PFSK-1 (cell line): Measurements from ENCODE around the gene CRB1.

ENCODE experiments used
- POLR2AphosphoS5 ChIP-seq: IDR thresholded peaks from 2 replicates; pipeline ENCODE4 v1.6.1; 2012; ENCODE audit warnings: low read depth, mild to moderate bottlenecking, control low read depth, low read length, moderate library complexity
- TF ChIP-seq, protein P1 (sequence below), 2 experiments: IDR thresholded peaks; 2 replicates each; pipeline versions ENCODE4 v1.6.1 to v1.8.0; 2011 to 2012; ENCODE audit warnings: low read depth in 2 of 2, low read length in 2 of 2, control low read depth in 1 of 2, inconsistent platforms in 1 of 2, mild to moderate bottlenecking in 1 of 2, moderate library complexity in 1 of 2; ENCODE audit not compliant: insufficient read depth in 1 of 2

DNA sequence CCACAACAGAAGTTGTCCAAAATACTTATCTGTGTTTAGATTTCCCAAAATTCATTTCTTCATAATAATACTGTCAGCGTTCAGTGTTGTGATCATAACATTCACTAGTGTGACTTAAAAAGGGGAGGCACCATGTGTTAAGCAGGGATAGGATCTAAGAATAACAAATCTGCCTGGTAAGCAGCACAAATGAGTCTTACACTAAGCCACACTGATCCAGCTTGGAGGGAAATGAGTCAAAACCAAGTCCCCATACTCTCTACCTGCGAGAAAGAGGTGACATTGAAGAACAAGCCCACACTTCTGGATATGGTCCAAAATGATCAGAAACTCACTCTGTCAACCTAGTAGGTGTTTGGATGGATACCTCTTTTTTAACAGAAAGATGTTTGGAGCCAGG is 145.5 kb downstream of the CRB1 start:
- TF ChIP-seq POLR2AphosphoS5: no peak
- TF ChIP-seq, protein P1, sequence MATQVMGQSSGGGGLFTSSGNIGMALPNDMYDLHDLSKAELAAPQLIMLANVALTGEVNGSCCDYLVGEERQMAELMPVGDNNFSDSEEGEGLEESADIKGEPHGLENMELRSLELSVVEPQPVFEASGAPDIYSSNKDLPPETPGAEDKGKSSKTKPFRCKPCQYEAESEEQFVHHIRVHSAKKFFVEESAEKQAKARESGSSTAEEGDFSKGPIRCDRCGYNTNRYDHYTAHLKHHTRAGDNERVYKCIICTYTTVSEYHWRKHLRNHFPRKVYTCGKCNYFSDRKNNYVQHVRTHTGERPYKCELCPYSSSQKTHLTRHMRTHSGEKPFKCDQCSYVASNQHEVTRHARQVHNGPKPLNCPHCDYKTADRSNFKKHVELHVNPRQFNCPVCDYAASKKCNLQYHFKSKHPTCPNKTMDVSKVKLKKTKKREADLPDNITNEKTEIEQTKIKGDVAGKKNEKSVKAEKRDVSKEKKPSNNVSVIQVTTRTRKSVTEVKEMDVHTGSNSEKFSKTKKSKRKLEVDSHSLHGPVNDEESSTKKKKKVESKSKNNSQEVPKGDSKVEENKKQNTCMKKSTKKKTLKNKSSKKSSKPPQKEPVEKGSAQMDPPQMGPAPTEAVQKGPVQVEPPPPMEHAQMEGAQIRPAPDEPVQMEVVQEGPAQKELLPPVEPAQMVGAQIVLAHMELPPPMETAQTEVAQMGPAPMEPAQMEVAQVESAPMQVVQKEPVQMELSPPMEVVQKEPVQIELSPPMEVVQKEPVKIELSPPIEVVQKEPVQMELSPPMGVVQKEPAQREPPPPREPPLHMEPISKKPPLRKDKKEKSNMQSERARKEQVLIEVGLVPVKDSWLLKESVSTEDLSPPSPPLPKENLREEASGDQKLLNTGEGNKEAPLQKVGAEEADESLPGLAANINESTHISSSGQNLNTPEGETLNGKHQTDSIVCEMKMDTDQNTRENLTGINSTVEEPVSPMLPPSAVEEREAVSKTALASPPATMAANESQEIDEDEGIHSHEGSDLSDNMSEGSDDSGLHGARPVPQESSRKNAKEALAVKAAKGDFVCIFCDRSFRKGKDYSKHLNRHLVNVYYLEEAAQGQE (IDR thresholded peaks at IDR 0.05; ENCODE audit: insufficient read depth in 1 of 2, low read depth in 2 of 2, low read length in 2 of 2): no peak
